IMR-90 (cell line): ENCODE measurements around the gene UNC5B. TPM values are rescaled to one million over a fixed set of nuclear protein-coding genes. Genes with fewer than 3 reads are reported as not detected.

Source experiments
- ATAC-seq: fragments of 200-7000 bp; cut with Tn5 transposase; 2 replicates; pipeline ENCODE4 v1.9.1; 2020; ENCODE audit warnings: low read depth, mild to moderate bottlenecking, moderate library complexity
- BruUV-seq: library from RNA; stranded (reverse); fragments of 400-500 nt; replicated peaks from 2 replicates; lab custom pipeline; 2021; lab: Mats Ljungman, UMichigan
- CTCF ChIA-PET: fragments of 300-600 bp; formaldehyde crosslinking; extraction: SDS; loops from one replicate; lab custom pipeline; 2021; ENCODE audit warnings: antibody characterized with exemption; lab: Yijun Ruan, JAX
- POLR2A ChIA-PET: fragments of 300-600 bp; sonication (Branson Sonifier 250); formaldehyde crosslinking; loops from one replicate; lab custom pipeline; 2022; ENCODE audit warnings: antibody characterized with exemption; ENCODE audit not compliant: unreplicated experiment; lab: Charles Lee
- DNase-seq: peaks from one replicate; pipeline ENCODE4 v3.0.0; 2013
- H2AFZ ChIP-seq: replicated peaks from 2 replicates; pipeline ENCODE3; 2013; ENCODE audit warnings: low read length, mild to moderate bottlenecking; ENCODE audit not compliant: poor library complexity
- H2AK5ac ChIP-seq: 2 replicates; pipeline ENCODE4 v1.6.1; 2013; ENCODE audit warnings: low read depth, low read length, inconsistent platforms
- H2AK9ac ChIP-seq: replicated peaks from 2 replicates; pipeline ENCODE3; 2013; ENCODE audit warnings: mild to moderate bottlenecking, low read depth, low read length, moderate library complexity; ENCODE audit not compliant: poor library complexity
- H2BK120ac ChIP-seq: 2 replicates; pipeline ENCODE4 v1.6.1; 2013; ENCODE audit warnings: low read depth, low read length, inconsistent platforms
- H2BK15ac ChIP-seq: 3 replicates; pipeline ENCODE4 v1.6.1; 2013; ENCODE audit warnings: low read depth, low read length, inconsistent platforms
- H2BK20ac ChIP-seq: 2 replicates; pipeline ENCODE4 v1.6.1; 2013; ENCODE audit warnings: low read depth, mild to moderate bottlenecking, inconsistent platforms, low read length, moderate library complexity
- H2BK5ac ChIP-seq: 2 replicates; pipeline ENCODE4 v1.6.1; 2013; ENCODE audit warnings: mild to moderate bottlenecking, low read depth, low read length, inconsistent platforms; ENCODE audit not compliant: poor library complexity, severe bottlenecking
- H3K14ac ChIP-seq: replicated peaks from 2 replicates; pipeline ENCODE4 v1.6.1; 2013; ENCODE audit warnings: low read depth, low read length, inconsistent platforms
- H3K18ac ChIP-seq: 2 replicates; pipeline ENCODE4 v1.6.1; 2013; ENCODE audit warnings: low read depth, low read length, control low read depth
- H3K23ac ChIP-seq: 2 replicates; pipeline ENCODE4 v1.6.1; 2013; ENCODE audit warnings: low read depth, low read length, inconsistent platforms
- H3K27ac ChIP-seq: 2 replicates; pipeline ENCODE4 v1.5.1; 2013; ENCODE audit warnings: mild to moderate bottlenecking, control low read depth, low read length; ENCODE audit not compliant: insufficient read depth
- H3K27me3 ChIP-seq: 2 replicates; pipeline ENCODE4 v1.6.1; 2013; ENCODE audit warnings: low read length; ENCODE audit not compliant: control insufficient read depth, insufficient read depth
- H3K36me3 ChIP-seq: 2 replicates; pipeline ENCODE4 v1.6.1; 2013; ENCODE audit warnings: low read length, mixed read lengths; ENCODE audit not compliant: control insufficient read depth, insufficient read depth
- H3K4ac ChIP-seq: 2 replicates; pipeline ENCODE4 v1.6.1; 2013; ENCODE audit warnings: low read depth, low read length, inconsistent platforms
- H3K4me1 ChIP-seq: 2 replicates; pipeline ENCODE4 v1.6.1; 2013; ENCODE audit warnings: low read length, mixed read lengths; ENCODE audit not compliant: control insufficient read depth, insufficient read depth
- H3K4me2 ChIP-seq: 2 replicates; pipeline ENCODE4 v1.6.1; 2013; ENCODE audit warnings: low read depth, mild to moderate bottlenecking, control low read depth, low read length, moderate library complexity
- H3K4me3 ChIP-seq: 2 replicates; pipeline ENCODE4 v1.5.1; 2013; ENCODE audit warnings: low read depth, mild to moderate bottlenecking, control low read depth, low read length, moderate library complexity; ENCODE audit not compliant: insufficient read depth
- H3K56ac ChIP-seq: 2 replicates; pipeline ENCODE4 v1.6.1; 2013; ENCODE audit warnings: low read length, inconsistent platforms; ENCODE audit not compliant: insufficient read depth; ENCODE audit errors: extremely low read depth
- H3K79me1 ChIP-seq, 2 experiments: 2 replicates each; pipeline ENCODE4 v1.6.1; 2013; ENCODE audit warnings: low read length in 2 of 2, inconsistent platforms in 1 of 2, low read depth in 1 of 2
- H3K9ac ChIP-seq: 2 replicates; pipeline ENCODE4 v1.6.1; 2013; ENCODE audit warnings: low read depth, low read length, control low read depth
- H3K9me1 ChIP-seq: 2 replicates; pipeline ENCODE4 v1.6.1; 2013; ENCODE audit warnings: low read length, inconsistent platforms; ENCODE audit not compliant: insufficient read depth
- H3K9me3 ChIP-seq: 2 replicates; pipeline ENCODE4 v1.6.1; 2013; ENCODE audit warnings: low read length; ENCODE audit not compliant: control insufficient read depth, insufficient read depth
- H4K20me1 ChIP-seq: 2 replicates; pipeline ENCODE4 v1.6.1; 2013; ENCODE audit warnings: low read length, inconsistent platforms; ENCODE audit not compliant: insufficient read depth
- H4K5ac ChIP-seq: 2 replicates; pipeline ENCODE4 v1.6.1; 2013; ENCODE audit warnings: mild to moderate bottlenecking, low read depth, low read length, control low read depth
- H4K8ac ChIP-seq, 2 experiments: 2 replicates each; pipeline ENCODE4 v1.6.1; 2013; ENCODE audit warnings: low read depth in 2 of 2, low read length in 2 of 2, control low read depth in 1 of 2, inconsistent platforms in 1 of 2
- H4K91ac ChIP-seq: 2 replicates; pipeline ENCODE4 v1.6.1; 2013; ENCODE audit warnings: low read depth, low read length, inconsistent platforms; ENCODE audit not compliant: insufficient read depth
- CEBPB ChIP-seq: IDR thresholded peaks from 2 replicates; pipeline ENCODE4 v1.6.1; 2012; ENCODE audit warnings: low read depth, low read length, improper control_type of control experiment
- CHD1 ChIP-seq: IDR thresholded peaks from 2 replicates; pipeline ENCODE4 v1.6.1; 2012; ENCODE audit warnings: low read depth, low read length, improper control_type of control experiment
- FOS ChIP-seq: fragments of 150-350 bp; IDR thresholded peaks from 2 replicates; pipeline ENCODE4 v1.6.1; 2016; ENCODE audit warnings: low read depth, low read length
- MAFK ChIP-seq: IDR thresholded peaks from 2 replicates; pipeline ENCODE4 v1.6.1; 2012; ENCODE audit warnings: low read depth, low read length, improper control_type of control experiment
- MAZ ChIP-seq: IDR thresholded peaks from 2 replicates; pipeline ENCODE4 v1.6.1; 2012; ENCODE audit warnings: low read depth, mild to moderate bottlenecking, low read length, improper control_type of control experiment, moderate library complexity, borderline replicate concordance
- MXI1 ChIP-seq: IDR thresholded peaks from 2 replicates; pipeline ENCODE4 v1.6.1; 2012; ENCODE audit warnings: low read depth, mild to moderate bottlenecking, low read length, moderate library complexity, borderline replicate concordance
- RAD21 ChIP-seq: IDR thresholded peaks from 2 replicates; pipeline ENCODE4 v1.6.1; 2012; ENCODE audit warnings: low read length, improper control_type of control experiment
- RCOR1 ChIP-seq: IDR thresholded peaks from 2 replicates; pipeline ENCODE4 v1.6.1; 2012; ENCODE audit warnings: mild to moderate bottlenecking, low read length, improper control_type of control experiment; ENCODE audit not compliant: insufficient replicate concordance
- RFX5 ChIP-seq: IDR thresholded peaks from 2 replicates; pipeline ENCODE4 v1.8.0; 2012; ENCODE audit warnings: low read depth, mild to moderate bottlenecking, low read length, moderate library complexity
- SMC3 ChIP-seq: fragments of 150-350 bp; IDR thresholded peaks from 2 replicates; pipeline ENCODE4 v1.6.1; 2016; ENCODE audit warnings: low read depth, mild to moderate bottlenecking, antibody characterized with exemption, low read length, moderate library complexity
- WGBS, 2 experiments: methylation state at CpG; one replicate each; pipeline versions ENCODE4 v1.1.5 to v1.1.7; 2013; ENCODE audit warnings: missing lambda C conversion rate in 2 of 2; ENCODE audit not compliant: insufficient read length in 1 of 2; ENCODE audit errors: extremely low coverage in 2 of 2; 5-methylcytosine and 5-hydroxymethylcytosine counted together
- dilution Hi-C: fragments of 300-500 bp; cut with HindIII; formaldehyde crosslinking; loops from one replicate; pipeline ENCODE4 v1.14.3; 2018; ENCODE audit warnings: low sequenced_read_pairs; ENCODE audit not compliant: unreplicated experiment
- in situ Hi-C: fragments of 300-500 bp; cut with MboI; formaldehyde crosslinking; loops from 3 replicates; pipeline ENCODE4 v1.14.3; 2019; ENCODE audit warnings: low sequenced_read_pairs, inconsistent platforms, mixed read lengths
- intact Hi-C: fragments of 100-400 bp; cut with micrococcal nuclease; formaldehyde crosslinking; loops from 2 replicates; pipeline ENCODE4 v1.10.0; 2022
- polyA plus RNA-seq, 3 experiments: library from polyadenylated mRNA; depleted of rRNA; stranded (reverse); fragments of >200 nt; gene quantifications; 2 replicates each; pipeline ENCODE4 v1.2.3, GENCODE V29; 2012; ENCODE audit warnings: low replicate concordance in 1 of 3
- total RNA-seq: library from RNA; depleted of rRNA; stranded (reverse); fragments of >200 nt; gene quantifications from 2 replicates; pipeline ENCODE4 v1.2.3, GENCODE V29; 2012
- TF ChIP-seq, protein P1 (sequence below): fragments of 150-350 bp; IDR thresholded peaks from 2 replicates; pipeline ENCODE4 v1.6.1; 2016; ENCODE audit warnings: low read depth, mild to moderate bottlenecking, low read length, moderate library complexity, borderline replicate concordance
- TF ChIP-seq, protein P2 (sequence below): conservative IDR thresholded peaks from 2 replicates; pipeline ENCODE4 v1.5.1; 2012; ENCODE audit warnings: mild to moderate bottlenecking, low read depth, low read length, improper control_type of control experiment

UNC5B gene
- total and polyA plus RNA-seq, 2 of the 4 experiments (the other 2 are of a cell fraction) = 1.6 to 4.2 TPM

- TF ChIP-seq FOS = no peak
These were observed 101.8 kb downstream of the UNC5B start (continued) for GRCh38 chr10:71314028-71314693.

GRCh38 chr10:71314694-71315225 lies 102.4 kb downstream of the UNC5B start:
- Histone ChIP-seq H3K9me3 (no peaks in the 10 kb centered on the region), H4K5ac (no peak overlapping the region), H4K20me1 (no peaks in the 10 kb centered on the region), H3K4ac (no peak overlapping the region), H4K8ac (no peak overlapping the region), H3K9me1 (no peaks in the 10 kb centered on the region; the same call in 1 of the 2 replicates), H2BK120ac (no peak overlapping the region), H3K9ac (no peak overlapping the region), H2BK5ac (no peak overlapping the region), H2AFZ (peak overlapping the region; percentile 60), H3K23ac (no peak overlapping the region), H2AK9ac (no peak overlapping the region), H3K4me3 (no peak overlapping the region), H2BK20ac (no peak overlapping the region), H2AK5ac (no peak overlapping the region; the same call in 1 of the 2 replicates), H3K27ac (no peak overlapping the region), H3K36me3 (no peaks in the 10 kb centered on the region), H4K91ac (no peak overlapping the region), H3K18ac (no peak overlapping the region), H3K79me1 (no peaks in the 10 kb centered on the region), H3K4me2 (peak overlapping the region; percentile 41; the same call in 1 of the 2 replicates), H3K14ac (no peak overlapping the region), H2BK15ac (no peak overlapping the region), H3K4me1 (peaks cover 4% of the 10 kb centered on the region; the same call in 1 of the 2 replicates), H3K27me3 (peaks cover 11% of the 10 kb centered on the region), H3K56ac (no peak overlapping the region)
- intact Hi-C loops (loop anchor here (1.0 to 10.0 kb wide), 7 partner anchors 63 to 730 kb away; no protein-coding TSS in a partner anchor), dilution Hi-C loops (no loop called here), in situ Hi-C loops (loop anchor here (5.0 to 10.0 kb wide), 3 partner anchors 258 to 500 kb away; no protein-coding TSS in a partner anchor)
- TF ChIP-seq RAD21 (no peak), CHD1 (no peak), CEBPB (no peak), MAZ (no peak), RFX5 (no peak), MAFK (no peak), SMC3 (no peak), RCOR1 (no peak), MXI1 (no peak)
- TF ChIP-seq, protein P1, sequence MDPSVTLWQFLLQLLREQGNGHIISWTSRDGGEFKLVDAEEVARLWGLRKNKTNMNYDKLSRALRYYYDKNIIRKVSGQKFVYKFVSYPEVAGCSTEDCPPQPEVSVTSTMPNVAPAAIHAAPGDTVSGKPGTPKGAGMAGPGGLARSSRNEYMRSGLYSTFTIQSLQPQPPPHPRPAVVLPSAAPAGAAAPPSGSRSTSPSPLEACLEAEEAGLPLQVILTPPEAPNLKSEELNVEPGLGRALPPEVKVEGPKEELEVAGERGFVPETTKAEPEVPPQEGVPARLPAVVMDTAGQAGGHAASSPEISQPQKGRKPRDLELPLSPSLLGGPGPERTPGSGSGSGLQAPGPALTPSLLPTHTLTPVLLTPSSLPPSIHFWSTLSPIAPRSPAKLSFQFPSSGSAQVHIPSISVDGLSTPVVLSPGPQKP = no peak
- TF ChIP-seq, protein P2, sequence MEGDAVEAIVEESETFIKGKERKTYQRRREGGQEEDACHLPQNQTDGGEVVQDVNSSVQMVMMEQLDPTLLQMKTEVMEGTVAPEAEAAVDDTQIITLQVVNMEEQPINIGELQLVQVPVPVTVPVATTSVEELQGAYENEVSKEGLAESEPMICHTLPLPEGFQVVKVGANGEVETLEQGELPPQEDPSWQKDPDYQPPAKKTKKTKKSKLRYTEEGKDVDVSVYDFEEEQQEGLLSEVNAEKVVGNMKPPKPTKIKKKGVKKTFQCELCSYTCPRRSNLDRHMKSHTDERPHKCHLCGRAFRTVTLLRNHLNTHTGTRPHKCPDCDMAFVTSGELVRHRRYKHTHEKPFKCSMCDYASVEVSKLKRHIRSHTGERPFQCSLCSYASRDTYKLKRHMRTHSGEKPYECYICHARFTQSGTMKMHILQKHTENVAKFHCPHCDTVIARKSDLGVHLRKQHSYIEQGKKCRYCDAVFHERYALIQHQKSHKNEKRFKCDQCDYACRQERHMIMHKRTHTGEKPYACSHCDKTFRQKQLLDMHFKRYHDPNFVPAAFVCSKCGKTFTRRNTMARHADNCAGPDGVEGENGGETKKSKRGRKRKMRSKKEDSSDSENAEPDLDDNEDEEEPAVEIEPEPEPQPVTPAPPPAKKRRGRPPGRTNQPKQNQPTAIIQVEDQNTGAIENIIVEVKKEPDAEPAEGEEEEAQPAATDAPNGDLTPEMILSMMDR = no peak
- ATAC-seq (no peak), DNase-seq (no peak)
- CTCF ChIA-PET = interaction anchor here (0.7 to 1.6 kb wide), 5 partner anchors 10 to 295 kb away, joined by 3 to 5 read pairs (median 3); no protein-coding TSS in a partner anchor
- WGBS, 2 experiments = 71% methylated on average over 1 of the region's 11 CpGs; no CpG with 5 or more reads in 1 of the 2 experiments
- POLR2A ChIA-PET = no interaction called here
- no TSS peak for BruUV-seq
